ENCODE measurements around the gene PNPLA5. TPM values are rescaled to one million over a fixed set of nuclear protein-coding genes. Genes with fewer than 3 reads are reported as not detected.
A peak's percentile ranks its signal among the peaks of the same experiment; 100 is the strongest.

Gene PNPLA5
- total RNA-seq, 1 experiment from 2014 or later, result 5.5 TPM

DNA sequence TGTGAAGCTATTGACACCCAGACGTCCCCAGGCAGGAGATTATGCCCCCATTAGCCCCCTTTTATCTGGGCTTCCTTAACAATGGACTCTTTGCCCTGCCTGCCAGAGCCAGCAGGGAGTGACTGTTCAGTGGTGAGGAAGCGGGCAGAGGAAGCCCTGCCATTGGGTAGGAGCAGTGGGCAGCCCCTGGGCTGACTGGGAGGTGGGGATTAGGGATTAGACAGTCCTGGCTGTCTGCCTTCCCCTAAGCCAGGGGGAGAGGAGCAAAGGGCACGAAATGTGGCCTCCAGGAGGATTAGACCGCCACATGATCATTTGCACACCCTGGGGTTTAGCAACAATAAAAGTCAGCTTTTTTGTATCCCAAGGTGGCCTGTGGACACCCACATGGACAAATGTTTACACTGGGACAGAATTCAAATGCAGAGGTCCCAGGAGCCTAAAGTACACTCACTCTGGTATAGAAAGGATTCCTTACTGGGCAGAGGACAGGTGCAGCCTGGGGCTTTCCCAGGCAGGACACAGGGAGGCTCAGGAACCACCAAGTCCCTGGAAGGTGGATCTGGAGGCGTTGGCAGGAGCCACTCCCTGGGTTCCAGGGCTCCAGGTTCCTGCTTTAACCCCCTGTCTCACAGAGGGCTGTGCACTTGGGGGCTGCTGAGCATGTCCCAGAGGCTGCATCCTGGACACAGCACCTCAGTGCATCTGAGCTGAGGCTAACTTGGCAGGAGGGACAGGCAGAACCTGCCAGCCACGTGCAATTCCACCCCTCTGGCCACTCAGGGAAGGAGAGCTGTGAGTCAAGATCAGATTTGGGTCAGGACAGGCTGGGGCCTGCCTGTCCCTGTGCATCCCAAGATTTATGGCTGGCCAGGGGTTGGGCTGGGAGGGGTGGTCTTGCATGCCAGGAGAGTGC, 33.9 kb upstream of the PNPLA5 start:
- no peak overlapping the region for H3K14ac ChIP-seq (ENCODE audit: insufficient read depth, low read length)
- peaks cover 3% of the 10 kb centered on the region; the same call in 1 of the 2 replicates for H3K4me1 ChIP-seq (ENCODE audit: insufficient read depth, low read length)
- no peaks in the 10 kb centered on the region; a peak in 1 of 5 replicates for H3K9me3 Mint-ChIP-seq
- no peak overlapping the region for H3K18ac ChIP-seq (ENCODE audit: insufficient read length, low read depth, low read length)
- H3T11ph ChIP-seq (ENCODE audit: low read length), result no peak overlapping the region
- no peaks in the 10 kb centered on the region for H3K79me1 ChIP-seq (ENCODE audit: insufficient read depth, low read depth, low read length, poor library complexity, severe bottlenecking)
- no peaks in the 10 kb centered on the region for H3K9me3 ChIP-seq (ENCODE audit: control insufficient read depth, low read depth, low read length)
- no peak overlapping the region for H4K5ac ChIP-seq (ENCODE audit: insufficient read length, low read depth, low read length)
- peak; percentile 74 for DNase-seq
- peaks cover 3% of the 10 kb centered on the region for H3K23me2 ChIP-seq (ENCODE audit: insufficient read length, low read depth, low read length, poor library complexity, severe bottlenecking)
- H2BK12ac ChIP-seq (ENCODE audit: insufficient read length, low read depth, low read length), result no peak overlapping the region
- no peak overlapping the region for H3K27ac ChIP-seq (ENCODE audit: insufficient read length, low read depth, low read length)
- peak overlapping the region; percentile 79 to 86 for H3K4me3 Mint-ChIP-seq
- H3K56ac ChIP-seq (ENCODE audit: insufficient read length, low read depth, low read length), result no peak overlapping the region
- peak overlapping the region; percentile 52 for H3K4me2 ChIP-seq (ENCODE audit: insufficient read depth, insufficient read length, low read length)
- H3K27ac Mint-ChIP-seq, result peak overlapping the region; percentile 20 to 98 (median 89); a peak in 6 of 7 replicates
- no peak overlapping the region for H4K91ac ChIP-seq (ENCODE audit: insufficient read length, low read depth, low read length)
- H2BK20ac ChIP-seq (ENCODE audit: low read depth, low read length, poor library complexity, severe bottlenecking), result no peak overlapping the region
- H3K23ac ChIP-seq (ENCODE audit: insufficient read length, low read depth, low read length), result no peak overlapping the region
- H4K8ac ChIP-seq (replicated peaks; ENCODE audit: insufficient read length, low read depth, low read length), result no peak overlapping the region
- no peaks in the 10 kb centered on the region for H4K20me1 ChIP-seq (ENCODE audit: control insufficient read depth, insufficient read depth, insufficient read length)
- H3K4ac ChIP-seq (ENCODE audit: low read depth, low read length), result no peak overlapping the region
- no peak overlapping the region for H2AFZ ChIP-seq (ENCODE audit: low read length)
- H2BK15ac ChIP-seq (ENCODE audit: low read depth, low read length), result no peak overlapping the region
- peaks cover 30 to 37% of the 10 kb centered on the region in 2 experiments for H3K4me1 Mint-ChIP-seq
- no CpG with 5 or more reads among the region's 6 CpGs for WGBS (ENCODE audit: extremely low coverage, insufficient read length, low lambda C conversion rate)
- no peak overlapping the region for H2AK5ac ChIP-seq (ENCODE audit: insufficient read length, low read length)
- no peaks in the 10 kb centered on the region for H3K27me3 ChIP-seq (ENCODE audit: insufficient read depth, low read length)
- TF ChIP-seq, protein P1, sequence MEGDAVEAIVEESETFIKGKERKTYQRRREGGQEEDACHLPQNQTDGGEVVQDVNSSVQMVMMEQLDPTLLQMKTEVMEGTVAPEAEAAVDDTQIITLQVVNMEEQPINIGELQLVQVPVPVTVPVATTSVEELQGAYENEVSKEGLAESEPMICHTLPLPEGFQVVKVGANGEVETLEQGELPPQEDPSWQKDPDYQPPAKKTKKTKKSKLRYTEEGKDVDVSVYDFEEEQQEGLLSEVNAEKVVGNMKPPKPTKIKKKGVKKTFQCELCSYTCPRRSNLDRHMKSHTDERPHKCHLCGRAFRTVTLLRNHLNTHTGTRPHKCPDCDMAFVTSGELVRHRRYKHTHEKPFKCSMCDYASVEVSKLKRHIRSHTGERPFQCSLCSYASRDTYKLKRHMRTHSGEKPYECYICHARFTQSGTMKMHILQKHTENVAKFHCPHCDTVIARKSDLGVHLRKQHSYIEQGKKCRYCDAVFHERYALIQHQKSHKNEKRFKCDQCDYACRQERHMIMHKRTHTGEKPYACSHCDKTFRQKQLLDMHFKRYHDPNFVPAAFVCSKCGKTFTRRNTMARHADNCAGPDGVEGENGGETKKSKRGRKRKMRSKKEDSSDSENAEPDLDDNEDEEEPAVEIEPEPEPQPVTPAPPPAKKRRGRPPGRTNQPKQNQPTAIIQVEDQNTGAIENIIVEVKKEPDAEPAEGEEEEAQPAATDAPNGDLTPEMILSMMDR (conservative IDR thresholded peaks at IDR 0.05), result no peak
- H3K36me3 Mint-ChIP-seq (ENCODE audit: insufficient read depth in 1 of 3, low read depth in 3 of 3), result peaks cover 29 to 39% (median 36%) of the 10 kb centered on the region in 3 experiments; a peak in 6 of 7 replicates
- no peak overlapping the region for H2BK5ac ChIP-seq (ENCODE audit: insufficient read length, low read length)
- no peak overlapping the region for H2BK120ac ChIP-seq (ENCODE audit: low read depth, low read length, poor library complexity, severe bottlenecking)
- H3K79me2 ChIP-seq (ENCODE audit: insufficient read depth, low read length), result no peaks in the 10 kb centered on the region; the same call in 1 of the 2 replicates
- no peak overlapping the region for H3K9ac ChIP-seq (ENCODE audit: extremely low read depth, insufficient read length, low read length)
- H3K27me3 Mint-ChIP-seq (ENCODE audit: low read depth), result peaks cover under 1% of the 10 kb centered on the region; the same call in 1 of the 2 replicates

All from H9 (cell line).